GM19468 (cell line): ENCODE results near the gene IFRD2.
A peak's percentile ranks its signal among the peaks of the same experiment; 100 is the strongest.
"Not testable (repeated sequence)": the region's sequence is repeated elsewhere in the genome, so short reads cannot be mapped to it uniquely, and the experiment has no call there.

Experiments
- ATAC-seq: cut with Tn5 transposase; IDR thresholded peaks from one replicate; pipeline ENCODE4 v1.9.1; 2021; ENCODE audit warnings: mild to moderate bottlenecking, moderate library complexity, moderate number of reproducible peaks; ENCODE audit not compliant: unreplicated experiment; ENCODE audit errors: extremely low read depth

IFRD2 gene

DNA sequence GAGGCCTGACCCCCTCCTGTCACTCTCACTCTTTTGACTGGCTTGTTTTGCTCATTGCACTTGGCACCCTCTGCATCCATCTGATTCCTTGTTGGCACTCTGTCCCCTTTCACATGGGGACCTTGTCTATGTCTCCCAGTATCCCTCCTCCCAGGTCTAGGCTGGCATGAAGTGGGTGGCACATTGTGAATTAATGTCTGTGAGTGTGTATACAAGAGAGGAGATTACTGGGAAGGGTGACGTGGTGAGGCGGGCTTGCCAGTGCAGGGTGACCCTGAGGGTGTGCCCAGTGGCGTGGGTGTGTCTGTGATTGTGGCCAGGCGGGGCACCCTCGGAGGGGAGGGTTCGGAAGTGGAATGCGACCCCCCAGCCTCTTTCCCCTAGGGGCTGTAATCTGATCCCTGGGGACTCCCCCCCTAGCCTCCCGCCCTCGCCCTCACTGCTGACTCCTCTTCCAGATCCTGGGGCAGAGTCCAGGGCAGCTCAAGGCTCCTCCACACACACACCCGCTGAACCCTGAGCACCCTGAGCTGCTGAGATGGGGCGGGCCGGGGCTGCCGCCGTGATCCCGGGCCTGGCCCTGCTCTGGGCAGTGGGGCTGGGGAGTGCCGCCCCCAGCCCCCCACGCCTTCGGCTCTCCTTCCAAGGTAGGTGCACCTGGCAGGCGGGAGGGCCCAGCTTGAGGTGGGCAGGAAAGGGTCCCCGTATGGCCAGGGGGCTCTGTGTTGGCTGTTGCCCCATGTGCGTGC is 23.4 kb downstream of the IFRD2 start, which contains the start of gene SEMA3B:
TSS of gene SEMA3B (plus strand) at position 445 of the 749 bp plus-strand sequence. CDS start at position 539, 94 bp downstream.
- ATAC-seq, result no peak

DNA sequence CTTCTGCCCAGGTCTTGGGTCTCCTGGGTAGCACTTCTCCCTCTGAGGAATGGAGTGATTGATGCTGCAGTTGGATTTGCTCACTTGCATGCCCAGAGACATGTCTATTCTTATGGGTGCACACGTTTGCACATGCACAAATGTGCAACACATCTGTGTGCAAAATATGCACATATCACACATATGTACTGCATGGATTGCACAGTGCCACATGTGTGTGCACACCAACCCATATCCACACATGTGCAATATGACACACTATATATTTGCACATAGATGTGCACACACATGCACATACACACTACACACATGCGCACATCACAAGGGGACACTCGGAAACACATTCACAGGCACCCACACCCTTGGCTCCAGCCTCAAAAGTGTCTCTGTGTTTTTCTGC is 24.0 kb downstream of the IFRD2 start:
- ATAC-seq, result no peak

DNA sequence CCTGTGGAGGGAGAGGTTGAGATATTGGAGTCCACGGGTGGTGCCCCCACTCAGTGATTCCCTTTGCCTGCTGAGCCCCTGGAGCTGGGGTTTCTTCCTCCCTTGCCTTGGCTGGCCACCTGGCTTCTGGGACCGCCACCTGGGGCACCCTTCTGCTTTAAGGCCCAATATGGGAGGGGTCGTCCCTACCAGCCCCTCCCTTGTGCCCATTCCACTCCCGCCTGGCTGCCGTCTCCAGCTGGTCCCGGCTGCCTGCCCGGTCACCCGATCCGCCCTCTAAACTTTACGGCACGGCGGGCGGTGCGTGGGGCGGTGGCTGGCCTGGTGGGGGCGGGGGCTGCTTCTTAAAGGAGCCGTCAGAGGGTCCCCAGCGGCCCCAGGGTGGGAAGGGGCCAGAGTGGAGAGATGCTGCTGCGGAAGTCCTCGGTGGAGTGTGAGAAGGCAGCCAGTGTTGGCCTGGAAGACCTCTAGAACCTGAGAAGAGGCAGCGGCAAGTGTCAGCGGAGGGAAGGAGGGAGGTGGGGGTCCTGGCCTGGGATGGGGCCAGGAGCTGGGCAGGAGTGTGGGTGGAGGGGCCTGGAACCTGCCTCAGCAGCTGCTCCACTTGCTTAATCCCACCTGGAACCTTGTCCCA is 24.8 kb downstream of the IFRD2 start:
- ATAC-seq, result no peak

DNA sequence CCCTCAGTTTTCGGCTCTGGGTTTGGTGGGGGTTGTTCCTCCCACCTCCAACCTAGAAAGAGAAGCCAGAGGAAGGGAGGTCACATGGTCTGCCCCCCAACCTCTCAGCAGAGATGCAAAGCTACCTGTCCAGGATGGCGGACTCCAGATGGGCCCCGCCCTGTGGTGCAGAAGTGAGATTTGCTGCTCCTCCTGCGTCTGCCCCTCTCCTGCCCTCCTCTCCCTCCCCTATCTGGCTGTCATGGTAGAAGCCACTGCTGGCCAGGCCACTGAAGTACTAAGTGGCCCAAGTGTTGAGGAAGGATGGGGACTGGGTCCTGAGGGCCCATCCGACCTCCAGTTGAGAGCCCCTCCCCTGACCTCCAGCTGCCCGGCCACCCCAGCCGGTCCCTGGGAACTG is 25.4 kb downstream of the IFRD2 start:
- no peak for ATAC-seq

DNA sequence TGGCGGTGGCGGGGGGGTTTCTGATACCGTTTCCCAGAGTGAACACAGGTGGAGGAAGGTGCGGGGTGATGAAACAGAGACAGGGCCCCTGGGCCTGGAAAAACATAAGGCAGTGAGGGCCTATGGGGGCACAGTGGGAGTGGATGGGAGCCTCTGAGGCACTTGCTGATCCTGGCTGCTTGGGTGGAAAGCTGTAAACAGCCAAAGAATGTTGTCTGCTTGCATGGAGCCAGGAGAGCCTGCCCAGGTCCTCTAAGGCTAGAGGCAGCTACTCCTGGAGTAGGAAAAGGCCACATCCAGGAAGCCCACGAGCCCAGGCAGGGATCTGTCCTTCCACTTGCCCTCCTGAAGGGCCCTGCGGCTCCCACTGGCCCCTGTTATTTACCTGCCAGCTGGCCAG is 26.2 kb downstream of the IFRD2 start:
- ATAC-seq, result no peak

DNA sequence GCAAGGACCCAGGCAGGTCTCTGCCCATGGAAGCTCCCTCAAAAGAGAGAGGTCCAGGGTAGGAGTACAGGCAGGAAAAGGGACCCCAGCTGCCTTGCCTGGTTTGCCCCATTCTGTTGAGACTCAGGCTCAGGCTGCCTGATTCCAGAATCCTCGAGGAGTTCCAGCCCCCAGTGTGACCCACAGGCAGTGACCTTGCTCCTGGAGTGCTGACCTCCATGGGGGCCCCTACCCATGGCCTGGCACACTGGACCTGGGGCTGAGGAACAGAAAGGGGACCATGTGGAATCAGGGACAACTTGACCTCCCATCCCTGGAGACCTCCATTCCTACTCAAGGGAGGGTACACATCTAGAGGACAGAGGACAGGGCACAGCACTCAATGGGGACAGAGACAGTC is 26.7 kb downstream of the IFRD2 start:
- no peak for ATAC-seq

DNA sequence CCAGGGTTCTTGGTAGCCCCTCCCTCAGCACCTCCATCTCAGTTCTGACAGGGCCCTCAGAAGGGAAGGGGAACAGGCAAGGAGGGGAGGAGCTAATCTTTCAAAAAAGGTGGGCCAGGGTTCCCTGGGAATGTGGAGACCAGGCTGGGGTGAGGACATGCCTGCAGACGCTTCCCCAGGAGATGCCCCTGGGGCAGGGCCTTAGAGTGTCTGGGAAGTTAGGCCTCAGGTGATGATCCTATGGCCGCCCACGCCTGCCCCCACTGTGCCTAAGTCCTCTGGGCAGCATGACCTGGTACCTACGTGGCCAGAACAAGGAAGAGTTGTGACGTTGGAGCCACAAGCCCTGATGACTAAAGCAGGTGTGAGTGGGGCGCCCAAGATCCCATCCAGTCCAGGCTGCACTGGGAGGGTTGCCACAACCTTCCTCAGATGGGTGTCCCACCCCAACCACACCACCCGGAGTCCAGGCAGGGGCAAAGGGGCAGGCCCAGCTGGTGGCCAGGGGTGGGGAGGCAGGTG is 27.2 kb downstream of the IFRD2 start:
- ATAC-seq, result no peak

DNA sequence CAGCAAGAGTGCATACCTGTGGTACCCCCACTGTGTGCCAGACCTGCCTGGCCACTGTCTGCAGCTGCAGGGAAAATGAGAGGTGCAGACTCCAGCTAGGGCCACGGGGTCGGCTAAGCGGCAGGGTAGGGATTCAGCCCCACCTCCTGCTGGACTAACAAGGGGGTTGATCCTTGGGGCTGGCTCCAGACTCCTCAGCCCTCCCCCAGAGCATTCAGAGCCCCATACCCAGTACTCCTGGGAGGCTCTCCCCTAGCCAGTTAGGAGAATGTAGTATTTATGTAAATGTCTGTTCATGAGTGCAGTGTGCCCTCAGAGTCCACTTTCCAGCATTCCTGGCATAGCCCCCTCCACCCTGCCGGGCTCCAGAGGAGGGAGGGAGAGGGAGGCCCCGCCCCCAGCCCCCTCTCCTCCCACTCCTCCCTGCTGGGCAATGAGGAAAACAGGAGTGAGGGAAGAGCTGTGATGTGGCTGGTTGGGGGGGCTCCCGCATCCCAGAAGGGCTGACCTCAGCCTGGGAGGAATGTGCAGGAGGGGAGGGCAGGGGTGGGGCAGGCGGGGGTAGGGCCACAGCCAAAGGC is 27.8 kb downstream of the IFRD2 start:
- ATAC-seq, result no peak

DNA sequence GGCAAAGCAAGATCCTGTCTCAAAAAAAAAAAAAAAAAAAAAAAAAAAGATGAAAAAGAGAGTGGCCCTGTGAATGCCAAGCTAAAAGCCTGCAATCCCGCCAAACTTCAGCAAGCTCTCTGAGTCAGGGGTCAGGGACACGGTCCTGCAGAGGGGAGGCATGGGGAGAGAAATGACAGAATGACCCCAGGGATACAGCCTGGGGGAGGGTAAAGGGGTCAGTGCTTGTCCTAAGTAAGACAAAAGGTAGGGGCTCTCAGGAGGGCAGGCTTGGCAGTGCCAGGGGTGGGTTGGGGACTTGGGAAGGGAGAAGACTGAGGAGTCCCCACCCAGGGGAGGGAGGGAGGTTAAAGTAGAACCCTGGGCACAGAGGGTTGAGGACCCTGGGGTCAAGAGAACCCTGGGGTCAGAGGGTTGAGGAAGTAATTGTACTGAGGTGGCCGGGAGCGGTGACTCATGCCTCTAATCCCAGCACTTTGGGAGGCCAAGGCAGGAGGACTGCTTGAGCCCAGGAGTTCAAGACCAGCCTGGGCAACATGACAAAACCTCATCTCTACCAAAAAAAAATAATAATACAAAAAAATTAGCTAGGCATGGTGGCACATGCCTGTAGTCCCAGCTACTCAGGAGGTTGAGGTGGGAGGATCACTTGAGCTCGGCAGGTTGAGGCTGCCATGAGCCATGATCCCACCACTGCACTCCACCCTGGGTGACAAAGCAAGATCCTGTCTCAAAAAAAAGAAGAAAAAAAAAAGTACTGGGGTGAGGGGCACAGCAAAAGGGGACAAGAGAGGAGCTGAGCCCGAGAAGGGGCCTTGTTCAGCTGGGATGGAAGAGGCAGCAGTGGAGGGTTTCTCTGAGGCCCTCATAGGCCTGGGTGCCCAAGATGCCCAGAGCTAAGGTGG is 28.5 kb downstream of the IFRD2 start:
- ATAC-seq, result no peak

DNA sequence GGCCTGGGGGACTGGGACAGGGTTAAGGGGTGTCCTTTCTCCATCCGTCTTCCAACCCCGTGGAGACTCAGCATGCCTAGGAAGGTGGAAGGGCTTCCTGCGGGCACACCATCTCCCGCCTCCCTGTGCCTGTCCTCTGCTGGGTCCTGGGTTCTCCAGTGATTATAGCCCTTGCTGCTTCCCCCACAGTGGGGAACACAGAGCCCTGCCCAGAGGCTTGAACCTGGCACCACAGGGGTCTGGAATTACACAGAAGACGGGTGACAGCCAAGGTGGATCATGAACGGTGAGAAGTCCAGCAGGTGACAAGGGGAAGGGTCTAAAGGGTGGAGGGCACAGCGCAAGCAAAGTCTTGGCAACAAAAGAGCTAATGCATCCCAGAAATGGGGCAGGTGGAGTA is 29.5 kb downstream of the IFRD2 start:
- ATAC-seq, result no peak

DNA sequence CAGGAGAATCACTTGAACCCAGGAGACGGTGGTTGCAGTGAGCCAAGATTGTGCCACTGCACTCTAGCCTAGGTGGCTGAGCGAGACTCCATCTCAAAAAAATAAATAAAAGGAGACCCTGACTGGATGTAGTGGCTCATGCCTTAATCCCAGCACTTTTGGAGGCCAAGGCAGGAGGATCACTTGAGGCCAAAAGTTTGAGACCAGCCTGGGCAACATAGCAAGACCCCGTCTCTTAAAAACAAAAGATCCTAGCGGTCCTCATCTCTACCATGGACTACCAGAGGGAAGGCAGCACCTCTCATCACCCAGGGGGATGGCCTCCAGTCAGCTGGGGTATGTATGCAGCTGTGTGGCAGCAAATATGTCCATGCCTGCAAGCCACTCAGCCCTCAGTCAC is 30.0 kb downstream of the IFRD2 start:
- ATAC-seq, result not testable (repeated sequence)

DNA sequence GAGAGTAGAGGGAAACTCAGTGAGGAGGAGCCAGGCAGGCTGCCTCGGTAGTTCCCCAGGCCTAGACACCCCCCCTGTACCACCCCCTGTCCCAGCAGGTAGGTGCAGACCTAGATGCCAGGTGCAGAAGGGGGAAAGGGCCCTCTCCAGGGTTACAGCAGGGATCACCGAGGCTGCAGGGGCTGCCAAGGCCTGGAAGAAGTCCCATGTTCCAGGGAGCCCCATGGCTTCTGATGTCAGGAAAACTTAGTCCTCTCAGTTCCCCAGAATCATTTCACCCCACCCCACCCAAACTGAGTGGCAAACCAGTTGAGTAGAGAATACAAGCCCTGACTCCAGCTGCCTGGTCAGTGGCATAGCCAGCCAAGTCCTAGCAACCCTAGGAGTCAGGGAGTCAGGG is 30.7 kb downstream of the IFRD2 start:
- no peak for ATAC-seq

DNA sequence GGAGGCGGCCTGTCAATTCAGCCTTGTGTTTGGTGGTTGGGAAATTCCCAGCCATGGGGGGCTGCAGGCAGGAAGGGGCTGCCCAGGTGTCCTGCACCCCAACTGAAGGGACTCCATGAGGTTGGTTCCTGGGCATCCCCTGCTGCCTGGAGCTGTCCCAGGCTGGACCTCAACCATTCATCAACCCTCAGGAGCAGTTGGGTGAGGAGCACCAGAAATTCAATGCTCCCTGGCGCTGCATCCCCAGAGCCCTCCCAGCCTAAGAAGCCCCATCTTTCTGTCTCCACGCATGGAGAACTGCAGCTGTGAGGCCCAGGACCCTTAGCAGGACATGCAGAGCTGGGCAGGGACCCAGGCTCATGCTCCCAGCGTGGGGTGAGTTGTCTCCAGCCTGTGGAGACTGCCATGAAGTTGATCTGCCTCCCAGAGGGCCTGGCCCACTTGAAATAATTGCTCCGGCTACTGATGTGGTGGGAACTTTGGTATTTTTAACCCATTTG is 31.2 kb downstream of the IFRD2 start:
- no peak for ATAC-seq

DNA sequence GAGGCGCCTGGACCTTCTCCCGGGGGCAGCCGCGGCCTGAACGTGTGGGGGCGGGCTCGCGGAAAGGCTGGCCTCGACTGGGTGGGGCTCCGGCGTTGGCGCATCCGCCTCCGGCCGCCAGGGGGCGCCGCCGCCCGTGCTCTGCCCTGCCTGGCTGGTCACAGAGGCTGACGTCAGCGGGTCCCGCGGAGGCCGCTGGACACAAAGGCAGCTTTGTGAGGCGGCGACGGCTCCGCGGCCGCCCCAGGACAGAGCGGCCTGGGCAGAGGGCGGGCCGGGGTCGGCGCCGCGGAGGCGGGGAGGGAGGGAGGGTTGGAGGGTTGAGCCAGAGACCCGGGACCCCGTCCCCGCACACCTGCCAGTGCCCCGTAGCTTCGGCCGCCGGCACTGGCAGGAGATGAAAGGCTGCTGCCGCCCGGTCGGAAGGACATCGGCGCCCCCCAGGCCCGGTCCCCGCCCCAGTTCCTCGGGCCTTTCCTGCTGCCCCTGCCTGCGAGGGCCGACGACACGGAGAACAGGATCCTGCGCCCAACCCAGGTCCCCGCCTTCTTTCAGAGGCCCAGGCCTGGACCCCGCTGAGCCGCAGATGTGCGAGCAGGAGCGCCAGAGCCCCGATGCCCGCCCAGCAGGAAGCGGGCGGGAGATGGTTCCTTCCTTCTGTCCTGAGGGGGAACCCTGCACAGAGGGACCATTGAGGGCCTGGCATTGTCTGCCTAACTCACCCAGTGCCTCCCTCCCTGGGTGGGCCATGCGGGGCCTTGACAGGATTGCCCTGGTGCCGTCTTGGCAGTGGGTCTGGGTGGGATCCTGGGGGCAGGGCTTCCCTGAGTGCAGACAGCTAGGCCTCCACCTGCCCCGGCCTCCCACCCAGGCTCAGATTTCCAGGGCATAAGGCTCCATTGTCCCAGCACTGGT is 31.9 kb downstream of the IFRD2 start:
- ATAC-seq, result peak; percentile 84

DNA sequence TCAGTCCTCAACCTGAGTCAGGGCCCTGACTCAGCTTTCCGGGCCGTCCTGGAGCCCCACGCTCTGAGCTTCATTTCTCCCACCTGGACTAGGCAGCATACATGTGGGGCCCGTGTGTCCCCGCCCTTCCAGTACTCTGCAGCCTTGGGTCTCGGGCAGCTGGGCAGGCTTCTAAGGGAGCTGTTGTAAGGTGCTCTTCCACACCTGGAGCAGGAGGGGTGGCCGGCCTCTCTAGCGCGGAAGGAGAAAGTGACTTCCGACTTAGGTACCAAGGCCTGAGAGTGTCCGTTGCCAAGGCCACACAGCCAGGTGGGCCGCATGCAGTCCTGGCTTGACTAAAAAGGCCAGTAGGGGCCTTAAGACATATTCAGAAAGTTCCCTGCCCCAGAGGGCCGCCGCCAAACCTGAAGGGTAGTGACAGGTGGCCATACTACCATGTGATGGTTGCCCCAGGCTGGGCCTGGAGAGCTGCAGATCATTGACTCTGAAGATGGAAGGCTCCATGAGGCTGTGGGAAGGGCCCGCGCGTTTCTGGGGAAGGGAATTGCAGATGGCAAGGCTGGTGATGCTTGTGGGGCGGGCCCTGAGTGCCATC is 32.7 kb downstream of the IFRD2 start:
- peak; percentile 12 for ATAC-seq

DNA sequence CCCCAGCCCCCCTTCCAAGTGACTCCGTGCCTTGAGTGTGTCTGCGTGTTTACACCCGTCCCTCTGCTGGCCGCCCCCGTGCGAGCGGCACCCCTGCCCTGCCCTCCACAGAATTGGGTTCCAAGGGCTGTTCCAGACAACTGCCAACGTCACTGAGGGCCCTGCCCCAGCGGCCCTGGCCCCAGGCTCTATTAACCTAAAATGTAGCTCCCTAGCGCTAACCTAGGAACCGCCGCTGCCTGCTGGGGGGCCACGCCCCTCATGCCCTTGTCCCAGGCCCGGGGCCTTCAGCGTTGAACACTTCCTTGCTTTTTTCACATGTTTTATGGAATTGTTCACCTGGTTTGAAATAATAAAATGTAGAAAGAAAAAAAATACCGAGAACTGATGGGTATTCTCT is 33.2 kb downstream of the IFRD2 start:
- no peak for ATAC-seq

DNA sequence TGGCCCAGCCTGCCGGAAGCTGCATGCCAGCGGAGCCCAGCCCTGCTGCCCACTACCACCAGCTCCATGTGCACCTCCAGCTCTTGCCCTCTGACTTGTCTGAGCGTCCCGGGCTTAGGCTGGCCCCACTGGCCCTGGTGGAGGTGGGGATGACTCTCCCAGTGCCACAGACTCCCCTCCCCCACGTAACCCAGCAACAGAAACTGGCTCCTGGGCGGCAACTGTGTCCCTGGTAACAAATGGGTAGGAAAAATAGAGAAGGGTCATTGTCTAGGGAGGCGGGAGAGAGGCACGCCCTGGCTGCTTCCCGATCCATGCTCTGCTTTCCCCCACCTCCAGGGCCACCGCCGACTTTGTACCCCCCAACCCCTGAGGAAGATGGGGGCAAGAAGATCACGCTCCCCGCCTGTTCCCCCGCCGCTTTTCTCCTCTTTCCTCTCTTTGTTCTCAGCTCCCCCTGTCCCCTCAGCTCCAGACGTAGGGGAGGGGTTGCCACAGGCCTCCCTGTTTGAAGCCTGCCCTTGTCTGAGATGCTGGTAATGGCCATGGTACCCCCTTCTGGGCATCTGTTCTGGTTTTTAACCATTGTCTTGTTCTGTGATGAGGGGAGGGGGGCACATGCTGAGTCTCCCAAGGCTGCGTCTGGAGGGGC is 34.1 kb downstream of the IFRD2 start:
- no peak for ATAC-seq
